ENCODE results near the gene SCD5.
A peak's percentile ranks its signal among the peaks of the same experiment; 100 is the strongest.
"Not testable (repeated sequence)": the region's sequence is repeated elsewhere in the genome, so short reads cannot be mapped to it uniquely, and the experiment has no call there.

SCD5 gene

DNA sequence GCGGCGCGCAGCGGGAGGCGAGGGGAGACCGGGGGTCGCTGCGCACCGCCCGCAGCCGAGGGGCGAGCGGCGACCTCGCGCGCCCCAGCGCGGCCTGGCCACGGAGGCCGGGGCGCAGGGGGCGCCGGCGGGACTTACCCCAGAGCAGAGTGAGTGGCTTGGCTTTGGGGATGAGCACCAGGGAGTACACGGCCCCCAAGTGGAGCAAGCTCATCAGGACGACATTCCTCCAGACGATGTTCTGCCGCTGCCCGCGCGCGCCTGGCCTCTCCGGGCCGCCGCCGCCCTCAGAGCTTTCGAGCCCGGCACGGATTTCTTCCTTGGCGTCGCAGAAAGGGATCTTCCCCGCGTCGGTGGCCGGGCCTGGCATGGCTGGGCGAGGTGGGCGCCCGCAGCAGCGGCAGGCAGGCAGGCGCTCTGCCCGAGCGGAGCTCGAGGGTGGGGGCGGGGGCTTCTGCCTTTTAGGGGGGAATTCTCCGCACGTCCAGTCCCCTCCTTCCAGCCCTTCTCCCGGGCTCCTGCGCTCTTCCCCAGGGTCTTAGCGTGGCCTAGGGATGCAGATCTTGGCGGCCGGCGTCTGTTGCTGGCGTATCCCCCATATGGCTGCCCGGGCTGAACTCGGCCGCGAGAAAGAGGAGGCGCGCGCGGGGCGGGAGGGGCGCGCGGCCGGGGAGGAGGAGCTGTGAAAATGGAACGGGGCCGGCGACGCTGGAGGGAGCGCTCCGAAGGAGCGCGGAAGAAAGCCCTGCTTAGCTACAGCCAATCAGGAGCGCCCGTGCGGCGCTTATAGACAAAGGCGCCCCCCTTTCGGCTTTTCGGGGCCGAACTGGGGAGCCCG, at the start of gene SCD5:
Gene SCD5, minus strand, starts transcription at position 629 of the 838 bp plus-strand sequence. Its CDS starts 259 bp downstream, at position 370.
- DNase-seq = peak; percentile 71

GRCh38 chr4:82842593-82842992, 44.0 kb upstream of the SCD5 start:
- DNase-seq = no peak

- no peak for DNase-seq
Measured at GRCh38 chr4:82839624-82840023, 41.0 kb upstream of the SCD5 start.

GRCh38 chr4:82833696-82834313, 35.2 kb upstream of the SCD5 start:
- no peak for DNase-seq

DNA sequence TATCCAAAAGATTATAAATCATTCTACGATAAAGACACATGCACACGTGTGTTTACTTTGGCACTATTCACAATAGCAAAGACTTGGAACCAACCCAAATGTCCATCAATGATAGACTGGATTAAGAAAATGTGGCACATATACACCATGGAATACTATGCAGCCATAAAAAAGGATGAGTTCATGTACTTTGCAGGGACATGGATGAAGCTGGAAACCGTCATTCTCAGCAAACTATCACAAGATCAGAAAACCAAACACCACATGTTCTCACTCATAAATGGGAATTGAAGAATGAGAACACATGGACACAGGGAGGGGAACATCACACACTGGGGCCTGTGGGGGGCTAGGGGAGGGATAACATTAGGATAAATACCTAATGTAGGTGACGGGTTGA, 34.5 kb upstream of the SCD5 start:
- not testable (repeated sequence) for DNase-seq

DNA sequence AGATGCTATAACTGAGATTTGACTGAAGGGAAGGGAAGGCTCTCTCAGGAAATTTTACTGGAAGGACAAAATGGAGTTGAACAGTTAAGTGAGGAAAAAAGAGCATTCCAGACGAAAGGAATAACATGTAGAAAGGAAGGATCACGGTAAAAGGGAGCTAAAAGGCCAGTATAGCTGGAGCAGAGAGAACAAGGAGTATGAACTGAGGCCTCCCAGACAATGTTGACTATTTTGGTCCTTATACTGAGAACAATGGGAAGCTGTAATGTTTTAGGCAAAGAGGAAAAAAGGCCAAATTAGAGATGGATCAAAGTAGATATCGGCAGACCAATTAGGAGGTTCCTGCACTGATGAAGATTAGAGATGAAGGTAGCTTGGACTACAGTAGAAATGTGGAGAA, 26.8 kb upstream of the SCD5 start:
- no peak for DNase-seq

DNA sequence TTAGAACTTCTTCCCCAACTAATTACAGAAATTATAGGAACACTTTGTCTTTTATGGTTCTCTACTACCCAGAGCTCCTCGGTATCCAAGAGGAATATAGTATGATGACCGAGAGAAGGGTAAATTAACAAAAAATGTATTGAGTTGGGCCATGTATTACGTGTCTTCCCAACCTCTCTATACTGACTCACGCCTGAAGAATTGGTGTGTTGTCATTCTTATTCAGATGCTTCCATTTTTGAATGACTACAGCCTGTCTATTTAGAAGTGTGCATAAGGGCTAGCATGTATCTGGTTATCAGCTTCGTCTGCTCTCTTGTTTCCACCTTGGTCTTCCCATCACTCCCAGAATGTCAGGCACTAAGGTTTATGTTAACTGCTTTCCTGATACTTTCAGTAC, 24.5 kb upstream of the SCD5 start:
- DNase-seq = no peak

GRCh38 chr4:82820689-82821088, 22.1 kb upstream of the SCD5 start:
- no peak for DNase-seq

DNA sequence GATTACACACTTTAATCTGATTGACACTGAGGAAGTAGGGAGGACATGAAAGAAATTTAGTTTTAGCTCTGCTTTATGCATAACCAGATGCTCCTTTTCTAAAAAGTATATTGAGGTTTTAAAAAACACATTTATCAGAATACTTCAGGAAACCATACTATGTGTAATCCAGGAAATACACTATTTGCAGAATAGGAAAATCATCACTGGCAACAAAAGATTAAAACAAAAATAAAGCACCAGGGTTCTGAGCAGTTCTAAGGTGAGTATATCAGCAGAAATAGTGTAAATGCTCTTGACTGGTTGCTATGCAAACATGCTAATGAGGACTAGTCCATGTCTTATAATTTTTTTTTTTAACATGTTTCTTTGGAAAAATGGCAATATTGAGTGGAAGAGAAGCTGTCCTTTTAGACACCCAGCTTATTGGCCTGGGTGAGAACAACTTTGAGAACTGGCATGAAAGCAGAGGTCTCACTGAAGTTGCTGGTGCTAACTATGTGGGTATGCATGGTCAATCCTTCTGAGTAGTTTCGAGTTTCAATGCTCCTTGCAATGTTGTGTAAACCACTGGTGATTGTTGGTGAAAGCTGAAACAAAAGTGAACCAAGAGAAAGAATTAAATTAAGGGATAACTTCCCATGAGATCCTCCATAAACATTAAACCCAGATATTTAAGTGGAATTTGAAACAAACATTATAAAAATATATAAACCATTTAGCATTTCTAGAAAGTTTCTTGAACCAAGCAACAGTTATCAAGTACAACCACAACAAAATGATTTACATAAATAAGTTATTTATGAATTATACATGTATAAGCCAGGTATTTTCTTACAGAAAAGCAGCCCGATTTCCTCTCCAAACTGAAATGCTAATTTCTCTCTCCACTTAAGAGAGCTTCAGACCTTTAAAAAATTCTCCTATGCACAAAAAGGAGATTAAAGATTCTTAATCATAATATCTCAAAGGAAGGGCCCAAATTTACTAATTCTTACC, 20.4 kb upstream of the SCD5 start:
- DNase-seq = no peak

DNA sequence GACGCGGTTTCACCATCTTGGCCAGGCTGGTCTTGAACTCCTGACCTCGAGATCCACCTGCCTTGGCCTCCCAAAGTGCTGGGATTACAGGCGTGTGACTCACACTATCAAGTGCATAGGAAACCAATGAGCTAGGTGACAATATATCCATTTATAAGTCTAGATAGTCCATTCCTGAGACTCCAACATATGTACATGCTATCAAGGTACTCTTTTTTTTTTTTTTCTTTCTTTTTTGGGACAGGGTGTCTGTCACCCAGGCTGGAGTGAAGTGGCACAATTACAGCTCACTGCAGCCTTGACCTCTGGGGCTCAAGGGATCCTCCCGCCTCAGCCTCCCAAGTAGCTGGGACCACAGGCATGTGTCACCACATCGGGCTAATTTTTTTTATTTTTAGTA, 18.3 kb upstream of the SCD5 start:
- not testable (repeated sequence) for DNase-seq

- no peak for DNase-seq
Measured at GRCh38 chr4:82814034-82814433, 15.4 kb upstream of the SCD5 start.

DNA sequence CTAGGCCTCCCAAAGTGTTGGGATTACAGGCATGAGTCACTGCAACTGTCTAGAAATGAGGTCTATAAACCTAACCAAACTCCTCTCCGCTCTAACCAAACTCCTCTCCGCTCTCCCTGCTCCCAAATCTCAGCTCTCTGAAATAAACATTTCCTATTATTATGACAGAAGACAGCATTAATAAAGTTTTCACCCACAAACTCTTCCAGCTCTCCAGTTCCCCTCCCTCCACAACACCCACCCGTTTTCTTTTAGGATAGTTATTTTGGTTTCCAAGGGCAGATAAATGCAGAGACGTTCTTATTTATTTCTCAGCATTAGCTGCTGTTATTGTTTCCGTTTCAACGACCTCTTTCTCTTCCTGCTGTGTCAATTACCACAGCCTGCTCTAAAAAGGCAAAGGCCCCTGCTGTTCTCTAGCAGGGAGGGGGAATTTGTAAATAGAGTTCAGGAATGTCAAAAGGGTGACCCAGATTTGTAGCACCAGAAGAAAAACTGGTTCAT, 13.3 kb upstream of the SCD5 start:
- DNase-seq = no peak

DNA sequence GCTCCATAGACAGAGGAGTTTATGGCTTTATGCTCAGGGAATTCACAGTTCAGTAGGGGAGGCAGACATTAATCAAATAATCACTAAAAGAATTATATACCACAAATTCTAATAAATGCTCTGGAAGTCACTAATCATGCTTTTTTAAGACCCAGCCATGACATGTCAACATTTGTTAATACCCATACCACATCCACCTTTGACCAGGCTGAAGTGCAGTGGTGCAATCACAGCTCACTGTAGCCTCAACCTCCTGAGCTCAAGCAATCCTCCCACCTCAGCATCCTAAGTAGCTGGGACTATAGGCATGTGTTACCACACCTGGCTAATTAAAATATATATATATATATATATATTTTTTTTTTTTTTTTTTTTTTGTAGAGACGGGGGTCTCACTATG, 12.8 kb upstream of the SCD5 start:
- DNase-seq = no peak

DNA sequence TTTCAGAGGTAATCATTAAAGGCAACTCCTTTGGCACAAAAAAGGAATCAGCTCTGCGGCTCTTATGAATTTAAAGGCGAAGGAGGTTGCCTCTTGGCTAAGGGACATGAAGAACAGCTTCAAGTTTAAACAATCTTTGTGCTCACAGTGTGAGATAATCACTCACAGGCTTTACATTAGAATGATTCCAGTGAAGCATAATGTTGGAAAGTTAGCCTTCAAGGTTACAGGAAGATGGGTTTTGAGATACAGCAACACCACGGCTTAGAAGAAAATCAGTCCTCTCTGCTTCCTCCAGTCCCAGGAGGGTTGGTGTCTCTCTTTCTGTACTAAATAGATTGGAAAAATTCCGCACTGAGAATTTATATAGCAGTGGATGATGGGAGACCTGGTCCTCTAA, 11.6 kb upstream of the SCD5 start:
- DNase-seq = no peak

- no peak for DNase-seq
Measured at GRCh38 chr4:82809619-82810018, 11.0 kb upstream of the SCD5 start.

DNA sequence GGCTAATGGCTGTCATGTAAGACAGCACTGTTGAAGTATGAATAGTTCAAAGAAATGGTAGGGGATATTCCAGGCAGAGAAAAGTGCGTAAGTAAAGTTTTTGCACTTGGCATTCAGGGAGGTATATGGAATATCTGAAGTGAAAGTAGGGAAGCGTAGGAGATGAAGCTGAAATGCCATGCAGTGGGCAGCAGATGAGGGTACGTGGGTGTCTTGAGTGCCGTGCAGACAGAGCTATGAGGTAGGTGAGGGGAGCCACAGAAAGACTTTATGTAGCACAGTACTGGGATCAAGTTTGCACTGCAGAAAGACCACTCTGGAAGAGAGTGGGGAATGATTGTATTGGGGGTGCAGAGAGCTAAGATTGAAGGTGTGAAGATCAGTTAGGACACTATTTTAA, 5.2 kb upstream of the SCD5 start:
- DNase-seq = no peak

- DNase-seq = no peak
Measured at GRCh38 chr4:82802911-82803310, 4.3 kb upstream of the SCD5 start.

- no peak for DNase-seq
Measured at GRCh38 chr4:82801910-82802521, 3.4 kb upstream of the SCD5 start.

GRCh38 chr4:82799006-82799881, 648 bp upstream of the SCD5 start:
- no peak for DNase-seq

DNA sequence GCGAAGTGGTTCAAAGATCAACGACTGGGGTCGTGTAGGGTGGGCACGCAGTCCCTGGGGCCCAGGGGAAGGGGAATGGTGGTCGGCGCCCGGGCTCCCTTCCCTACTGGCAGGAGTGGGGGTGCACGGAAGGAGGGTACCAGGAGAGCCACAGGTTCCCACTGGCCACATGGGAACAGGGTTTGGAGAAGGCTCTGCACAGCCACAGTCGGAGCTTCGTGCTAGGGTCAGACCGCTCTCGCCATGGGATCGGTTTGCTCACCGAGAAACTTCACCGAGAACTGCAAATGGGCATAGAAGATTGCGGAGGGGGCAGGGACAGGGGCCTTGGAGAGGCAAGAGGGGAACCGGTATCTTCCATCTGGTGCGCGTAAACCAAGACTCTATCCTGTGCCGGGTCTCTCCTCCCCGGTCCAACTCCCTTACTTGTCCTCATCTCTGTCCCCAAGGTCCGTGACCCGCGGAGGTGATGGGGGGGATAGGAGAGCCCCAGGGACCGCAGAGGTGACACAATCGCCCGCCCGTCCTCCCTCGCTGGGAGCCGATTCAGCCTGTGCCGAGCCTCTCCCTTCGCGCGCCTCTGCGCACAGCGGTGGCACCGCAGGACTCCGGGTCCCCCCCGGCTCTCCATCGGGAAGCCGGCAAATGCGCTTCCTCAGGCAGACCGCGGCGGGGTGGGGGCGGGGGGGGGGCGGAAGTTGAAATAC, 1.0 kb downstream of the SCD5 start:
- no peak for DNase-seq

DNA sequence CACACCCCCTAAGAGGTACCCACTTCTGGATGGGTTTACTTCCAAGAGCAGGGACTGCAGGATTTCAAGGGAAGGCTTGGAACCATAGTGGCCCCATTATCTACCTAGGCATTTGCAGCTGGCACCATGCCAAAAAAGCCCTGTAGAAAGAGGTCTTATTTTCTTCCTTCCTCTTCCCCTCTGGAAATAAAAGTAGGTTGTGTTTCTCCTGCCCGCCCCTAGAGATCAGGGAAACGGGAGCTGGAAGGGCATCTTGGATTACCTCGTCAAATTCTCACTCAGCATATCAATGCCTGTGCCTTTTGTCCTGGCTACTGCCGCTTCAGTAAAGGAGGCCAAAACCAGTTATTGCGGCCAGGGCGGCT, 1.6 kb downstream of the SCD5 start:
- DNase-seq = no peak
